NCI-H1436 treated with DMSO at 0.1 percent for 48 hours (cell line): ENCODE results near the gene KRTAP5-3.

Experiments
- DNase-seq: peaks from one replicate; lab custom pipeline; 2025; lab: John Stamatoyannopoulos, UW

Gene KRTAP5-3

DNA sequence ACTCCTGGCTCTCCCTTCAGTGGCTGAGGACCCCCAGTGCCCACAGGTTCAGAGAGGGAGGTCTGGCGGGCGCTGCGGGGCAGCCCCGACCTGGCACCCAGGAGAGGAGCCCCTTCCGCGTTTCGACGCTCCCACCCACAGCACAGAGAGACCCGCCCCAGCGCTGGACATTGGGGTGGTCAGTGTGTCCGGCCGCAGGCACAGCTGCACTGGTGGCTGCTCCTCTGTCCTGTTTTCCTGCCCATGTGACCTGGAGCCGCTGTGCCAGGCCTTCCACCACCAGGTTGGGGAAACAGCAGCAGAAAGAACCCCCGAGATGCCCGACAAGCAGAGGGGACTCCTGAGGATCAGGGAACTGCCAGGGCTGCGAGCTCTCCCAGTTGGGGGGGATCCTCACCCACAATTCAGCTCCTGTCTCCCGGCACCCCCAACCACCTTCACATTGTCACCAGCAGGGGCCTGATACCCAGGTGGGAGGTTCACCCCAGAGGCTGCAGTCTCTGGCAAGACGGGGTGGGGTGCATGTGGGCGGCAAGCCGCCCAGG is 35.0 kb upstream of the KRTAP5-3 start:
- no peak for DNase-seq

DNA sequence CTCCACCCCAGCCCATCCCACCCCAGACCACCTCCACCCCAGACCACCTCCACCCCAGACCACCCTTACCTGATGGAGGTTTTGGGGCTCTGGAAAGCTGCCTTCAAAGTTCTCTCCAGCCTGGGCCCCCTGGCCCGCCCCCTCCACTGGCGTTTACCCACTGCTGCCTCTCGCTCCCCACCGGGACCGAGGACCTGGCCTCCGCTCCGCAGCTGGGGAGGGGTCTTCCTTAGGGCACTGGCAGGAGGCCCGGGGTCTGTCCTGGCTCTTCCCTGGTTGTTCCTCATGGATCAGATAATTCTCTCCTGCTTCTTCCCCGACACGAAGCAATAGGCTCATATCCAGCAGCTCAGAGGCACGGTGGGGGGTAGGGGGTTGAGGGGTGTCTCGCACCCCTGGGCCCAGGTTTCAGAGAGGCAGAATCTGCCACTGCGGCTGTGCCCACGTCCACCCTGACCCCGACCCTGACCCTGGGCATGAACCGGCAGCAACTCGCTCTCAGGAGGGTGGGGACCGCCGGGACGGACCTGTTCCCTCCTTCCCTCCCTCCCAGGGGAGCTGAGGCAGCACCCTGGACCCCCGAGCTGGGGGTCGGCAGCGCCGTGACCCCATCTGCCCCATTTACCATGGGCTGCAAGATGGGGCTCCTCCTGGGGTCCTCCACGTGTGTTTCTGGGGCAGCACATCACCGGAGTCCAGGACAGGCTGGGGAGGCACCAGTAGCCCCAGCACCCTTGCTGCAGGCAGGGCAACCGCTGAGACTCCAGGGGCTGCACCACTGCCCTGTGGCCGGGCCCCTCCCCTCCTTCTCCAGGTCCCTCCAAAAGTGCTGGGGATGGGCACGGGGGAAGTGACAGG is 34.3 kb upstream of the KRTAP5-3 start:
- no peak for DNase-seq

DNA sequence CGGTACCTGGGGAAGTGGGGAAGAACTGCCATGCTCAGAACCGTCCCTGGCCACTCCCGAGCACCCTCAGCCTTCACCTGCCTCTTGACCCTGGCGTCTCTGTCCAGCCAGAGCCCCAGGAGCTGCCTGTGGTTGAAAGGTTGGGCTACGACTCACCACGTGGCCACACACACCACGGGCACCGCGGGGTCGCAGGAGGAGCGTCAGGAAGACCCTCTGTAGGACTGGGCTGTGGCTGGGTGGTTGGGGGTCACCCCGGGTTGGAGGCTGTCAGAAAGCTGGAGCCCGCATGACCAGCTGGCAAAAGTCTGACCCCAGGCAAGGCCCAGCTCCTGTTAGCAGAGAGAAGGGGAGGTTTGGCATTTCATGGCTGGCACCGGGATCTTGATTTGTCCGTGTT is 32.8 kb upstream of the KRTAP5-3 start:
- no peak for DNase-seq

DNA sequence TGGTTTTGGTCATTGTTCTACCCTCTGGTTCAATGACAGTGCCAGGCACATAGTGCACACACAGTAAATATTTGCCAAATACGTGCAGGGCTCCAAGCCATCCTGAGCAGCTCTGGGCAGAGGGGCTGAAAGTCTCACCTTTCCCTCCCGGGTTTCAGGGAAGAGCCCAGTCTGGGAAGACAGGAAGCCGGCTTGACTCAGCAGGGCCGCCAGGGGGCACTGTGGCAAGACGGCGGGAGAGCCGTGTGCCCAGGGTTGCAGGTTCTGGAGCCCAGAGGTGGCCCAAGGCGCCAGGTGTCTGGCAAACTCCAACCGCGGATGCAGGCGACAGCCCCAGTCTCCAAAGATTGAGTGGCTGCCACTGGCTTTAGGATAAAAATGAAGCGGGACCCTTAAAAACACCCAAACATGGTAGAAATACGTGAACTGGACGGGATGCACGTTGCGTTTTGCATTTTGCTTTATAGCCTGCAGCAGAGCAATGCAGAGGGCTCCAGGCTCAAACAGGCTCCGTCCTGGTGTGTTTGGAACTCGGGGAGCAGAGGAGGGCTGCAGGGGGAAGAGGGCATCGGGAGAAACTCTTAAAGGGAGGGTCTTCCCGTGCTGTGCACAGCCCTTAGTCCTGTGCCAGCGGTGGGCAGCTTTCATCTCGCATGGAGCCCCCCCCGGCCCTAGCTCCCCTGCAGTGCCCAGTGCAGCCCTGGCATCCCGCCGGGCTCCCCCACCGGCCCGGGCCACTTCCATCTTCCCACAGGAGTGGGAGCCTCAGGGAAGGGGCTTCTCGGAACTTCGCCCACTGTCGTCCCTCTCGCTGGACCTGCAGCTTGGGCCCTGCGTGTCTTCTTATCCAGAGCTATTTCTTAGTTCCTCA is 32.0 kb upstream of the KRTAP5-3 start:
- DNase-seq, result no peak

DNA sequence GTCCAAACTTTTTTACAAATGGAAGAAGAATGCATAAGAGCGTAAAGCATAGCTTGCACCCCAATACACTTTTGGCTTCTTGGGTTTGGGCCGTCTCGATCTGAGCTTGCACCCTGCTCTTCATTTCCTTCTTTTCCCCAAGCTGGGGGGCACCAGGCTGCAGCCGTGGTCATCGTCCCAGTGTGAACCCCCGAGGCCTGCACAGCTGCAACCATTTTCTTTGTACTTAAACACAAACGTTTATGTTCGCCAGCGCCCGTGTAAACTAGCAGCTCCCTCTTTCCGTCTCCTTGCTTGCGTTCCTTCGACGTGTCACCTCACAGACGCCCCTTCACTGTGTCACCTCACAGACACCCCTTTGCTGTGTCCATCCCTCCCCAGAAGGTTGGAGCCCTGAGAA is 31.4 kb upstream of the KRTAP5-3 start:
- DNase-seq, result no peak

DNA sequence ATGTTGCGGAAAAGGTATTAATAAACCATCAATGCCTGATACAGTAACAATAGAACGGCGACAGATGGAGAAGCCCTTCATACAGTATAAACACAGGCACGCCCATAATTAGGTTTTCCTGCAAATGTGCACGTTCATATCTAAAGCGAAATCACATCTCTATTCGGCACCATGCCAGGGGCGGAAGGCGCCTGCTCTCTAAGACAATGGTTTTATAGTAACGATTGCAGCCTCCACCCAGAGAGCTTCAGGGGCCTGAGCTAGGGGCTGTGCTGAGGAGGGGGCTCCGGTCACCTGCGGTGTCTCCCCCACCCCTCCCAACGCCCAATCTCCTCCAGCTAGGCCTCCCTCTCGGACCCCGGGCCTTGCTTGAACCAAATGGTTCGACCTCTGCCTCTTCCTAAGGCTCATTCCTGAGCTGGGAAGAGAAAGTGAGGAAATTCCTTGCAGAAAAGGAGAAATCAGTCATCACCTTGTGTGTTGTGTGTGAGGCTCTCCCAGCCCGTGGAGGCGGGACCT is 30.9 kb upstream of the KRTAP5-3 start:
- DNase-seq, result peak; percentile 92

DNA sequence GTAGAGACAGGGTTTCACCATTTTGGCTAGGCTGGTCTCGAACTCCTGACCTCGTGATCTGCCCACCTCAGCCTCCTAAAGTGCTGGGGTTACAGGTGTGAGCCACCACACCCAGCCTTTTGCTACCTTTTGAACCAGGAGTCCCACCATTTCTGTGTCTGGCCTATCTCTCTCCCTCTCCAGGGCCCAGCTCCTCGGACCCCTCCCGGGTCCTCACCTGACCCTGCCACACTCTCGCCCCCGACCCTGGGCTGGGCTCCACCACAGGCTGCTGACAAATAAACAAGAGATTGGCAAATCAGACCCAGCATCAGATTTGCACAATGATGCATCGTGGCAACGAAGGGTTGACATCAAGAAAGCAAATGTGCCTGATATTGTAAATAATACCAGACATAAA is 30.1 kb upstream of the KRTAP5-3 start:
- no peak for DNase-seq

DNA sequence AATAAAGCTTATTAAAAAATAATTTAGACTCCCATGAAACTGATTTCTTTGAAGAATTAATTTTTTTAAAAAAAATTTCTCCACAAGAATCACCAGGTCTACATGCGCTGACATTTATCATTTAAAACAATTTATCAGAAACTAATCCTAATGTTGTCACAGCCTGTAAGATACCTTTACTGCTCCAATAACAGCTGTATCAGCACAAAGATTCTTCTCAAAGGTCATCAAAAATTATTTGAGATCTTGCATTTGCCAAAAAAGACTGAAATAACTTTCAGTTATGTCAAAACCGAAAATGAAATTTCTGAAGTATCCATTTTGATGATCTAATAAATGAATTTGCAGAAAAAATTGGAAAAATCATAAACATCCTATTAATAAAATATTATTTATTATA is 29.4 kb upstream of the KRTAP5-3 start:
- no peak for DNase-seq

DNA sequence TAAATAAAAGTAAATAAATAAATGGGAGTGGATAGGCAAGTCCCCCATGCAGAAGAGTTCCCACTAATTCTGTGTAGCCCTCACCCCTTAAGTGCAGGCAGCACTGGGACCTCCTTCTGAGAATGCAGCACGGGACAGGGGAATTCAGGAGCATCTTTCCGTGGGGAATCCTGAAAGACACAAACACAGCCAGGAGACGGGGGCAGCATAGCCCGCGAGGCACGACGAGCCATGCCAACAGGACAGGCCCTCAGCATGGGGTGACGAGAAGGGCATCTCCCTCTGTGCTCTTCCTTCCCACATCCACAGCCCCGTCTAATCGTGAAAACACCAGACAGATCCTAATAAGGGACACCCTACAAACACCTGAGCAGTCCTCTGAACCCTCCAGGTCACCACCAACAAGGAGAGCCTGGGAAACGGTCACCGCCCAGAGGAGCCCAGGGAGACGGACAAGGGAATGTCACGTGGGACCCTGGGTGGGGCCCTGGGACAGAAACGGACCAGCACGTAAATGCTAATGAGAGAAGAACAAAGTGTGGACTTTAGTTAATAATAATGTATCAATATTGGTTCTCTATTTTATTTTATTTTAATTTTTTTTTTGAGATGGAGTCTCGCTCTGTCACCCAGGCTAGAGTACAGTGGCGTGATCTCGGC is 28.2 kb upstream of the KRTAP5-3 start:
- no peak for DNase-seq

DNA sequence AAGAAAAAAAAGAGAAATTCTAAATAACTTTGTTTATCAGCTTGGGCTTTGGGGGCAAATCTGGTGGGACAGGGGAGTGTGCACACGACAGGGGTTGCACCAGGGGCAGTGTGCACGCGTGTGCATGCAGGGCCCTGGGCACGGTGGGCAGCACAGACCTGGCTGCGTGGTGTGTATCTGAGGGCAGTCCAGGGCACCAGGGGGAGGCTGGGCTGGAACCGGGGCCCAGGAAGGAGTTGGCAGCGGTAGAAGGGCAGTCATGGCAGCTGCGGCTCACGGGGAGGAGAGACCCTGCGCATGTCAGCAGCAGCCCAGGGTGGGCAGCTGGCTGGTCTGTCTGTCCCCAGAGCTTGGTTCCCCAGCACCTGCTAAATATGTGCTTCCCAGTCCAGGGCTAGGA is 25.6 kb upstream of the KRTAP5-3 start:
- DNase-seq, result no peak

DNA sequence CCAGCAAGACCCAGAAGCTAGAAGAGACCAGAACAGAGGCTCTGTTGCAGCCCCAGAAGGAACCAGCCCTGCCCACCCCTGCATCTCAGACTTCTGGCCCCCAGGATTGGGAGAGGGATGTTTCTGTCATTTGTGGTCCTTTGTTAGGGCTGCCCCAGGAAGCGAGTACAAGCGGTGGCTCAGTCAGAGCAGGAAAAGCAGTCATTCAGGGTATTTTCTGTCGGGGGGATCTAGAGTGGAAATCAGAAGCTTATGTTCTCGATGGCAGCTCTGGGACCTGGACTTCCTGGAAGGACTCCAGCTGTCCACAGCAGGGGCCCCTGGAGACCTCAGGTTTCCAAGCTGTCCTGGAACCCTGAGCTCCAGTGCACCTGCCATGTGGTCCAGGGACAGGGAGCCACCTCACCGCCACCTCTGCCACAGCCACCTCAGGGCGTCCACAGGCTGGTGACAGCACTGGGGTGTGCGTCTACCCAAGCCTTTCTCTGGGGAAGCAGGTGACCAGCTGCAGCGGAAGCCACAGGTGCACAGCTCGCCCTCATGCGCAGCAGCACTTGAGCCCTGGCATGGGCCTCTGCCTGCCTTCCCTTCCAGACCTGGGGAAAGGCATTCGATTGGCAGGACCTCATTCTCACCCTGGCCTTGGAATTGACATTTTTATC is 23.9 kb upstream of the KRTAP5-3 start:
- no peak for DNase-seq

DNA sequence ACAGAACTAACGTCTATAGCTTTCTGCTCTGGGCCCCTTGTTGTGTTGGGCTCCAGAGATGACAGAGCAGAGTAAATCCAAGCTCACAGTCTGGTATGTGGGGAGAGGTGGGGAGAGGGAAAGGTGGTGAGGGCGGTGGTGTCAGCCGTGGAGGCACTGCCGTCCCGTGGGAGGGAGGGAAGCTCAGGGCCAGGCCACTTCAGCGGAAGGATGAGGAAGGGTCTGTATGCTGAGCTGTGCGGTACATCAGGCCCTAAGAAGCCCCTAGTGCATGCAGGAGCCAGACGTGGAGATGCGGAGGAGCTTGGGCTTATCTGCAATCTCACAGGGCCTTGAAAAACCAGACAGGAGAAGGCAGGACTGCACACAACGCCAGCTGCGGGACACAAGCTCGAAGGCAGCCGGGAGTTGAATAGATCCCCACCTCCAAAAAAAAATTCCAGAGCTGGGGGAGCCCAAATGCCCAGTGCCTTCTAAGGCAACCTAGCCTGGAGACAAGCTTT is 22.9 kb upstream of the KRTAP5-3 start:
- DNase-seq, result no peak

DNA sequence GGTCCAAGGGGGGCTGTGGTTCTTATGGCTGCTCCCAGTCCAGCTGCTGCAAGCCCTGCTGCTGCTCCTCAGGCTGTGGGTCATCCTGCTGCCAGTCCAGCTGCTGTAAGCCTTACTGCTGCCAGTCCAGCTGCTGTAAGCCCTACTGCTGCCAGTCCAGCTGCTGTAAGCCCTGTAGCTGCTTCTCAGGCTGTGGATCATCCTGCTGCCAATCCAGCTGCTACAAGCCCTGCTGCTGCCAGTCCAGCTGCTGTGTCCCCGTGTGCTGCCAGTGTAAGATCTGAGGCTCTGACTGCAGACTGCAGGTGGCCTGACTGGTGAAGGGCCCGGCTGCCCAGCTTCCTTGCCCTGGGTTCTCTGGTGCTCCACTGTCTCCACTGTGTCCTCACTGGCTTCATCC is 22.0 kb upstream of the KRTAP5-3 start:
- no peak for DNase-seq

DNA sequence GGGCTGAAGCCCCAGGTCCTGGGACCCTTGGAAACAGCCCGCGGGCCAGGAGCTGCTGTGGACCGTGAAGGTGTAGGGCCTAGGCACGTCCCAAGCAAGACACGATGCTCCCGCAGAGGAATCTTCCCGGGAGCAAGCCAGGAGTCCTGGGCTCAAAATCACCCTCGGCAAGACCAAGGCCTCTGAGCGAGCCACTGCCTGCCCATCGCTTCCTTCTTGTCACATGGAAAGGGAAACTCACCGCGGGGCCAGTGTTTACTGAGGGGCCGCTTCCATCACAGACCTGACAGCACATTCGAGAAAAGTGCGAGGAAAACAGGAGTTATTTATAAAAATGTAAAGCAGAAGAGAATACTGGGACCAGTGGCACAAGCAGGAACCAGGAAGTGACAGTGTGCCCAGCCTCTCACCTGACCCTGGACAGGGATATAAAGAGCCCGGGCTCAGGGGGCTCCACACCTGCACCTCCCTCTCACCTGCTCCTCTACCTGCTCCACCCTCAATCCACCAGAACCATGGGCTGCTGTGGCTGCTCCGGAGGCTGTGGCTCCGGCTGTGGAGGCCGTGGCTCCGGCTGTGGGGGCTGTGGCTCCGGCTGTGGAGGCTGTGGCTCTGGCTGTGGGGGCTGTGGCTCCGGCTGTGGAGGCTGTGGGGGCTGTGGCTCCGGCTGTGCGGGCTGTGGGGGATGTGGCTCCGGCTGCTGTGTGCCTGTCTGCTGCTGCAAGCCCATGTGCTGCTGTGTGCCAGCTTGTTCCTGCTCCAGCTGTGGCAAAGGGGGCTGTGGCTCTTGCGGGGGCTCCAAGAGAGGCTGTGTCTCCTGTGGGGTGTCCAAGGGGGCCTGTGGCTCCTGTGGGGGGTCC is 21.3 kb upstream of the KRTAP5-3 start, which contains the start of gene KRTAP5-5:
Gene KRTAP5-5, plus strand, starts transcription at position 450 of the 860 bp plus-strand sequence. Its CDS starts 66 bp downstream, at position 516.
- no peak for DNase-seq

DNA sequence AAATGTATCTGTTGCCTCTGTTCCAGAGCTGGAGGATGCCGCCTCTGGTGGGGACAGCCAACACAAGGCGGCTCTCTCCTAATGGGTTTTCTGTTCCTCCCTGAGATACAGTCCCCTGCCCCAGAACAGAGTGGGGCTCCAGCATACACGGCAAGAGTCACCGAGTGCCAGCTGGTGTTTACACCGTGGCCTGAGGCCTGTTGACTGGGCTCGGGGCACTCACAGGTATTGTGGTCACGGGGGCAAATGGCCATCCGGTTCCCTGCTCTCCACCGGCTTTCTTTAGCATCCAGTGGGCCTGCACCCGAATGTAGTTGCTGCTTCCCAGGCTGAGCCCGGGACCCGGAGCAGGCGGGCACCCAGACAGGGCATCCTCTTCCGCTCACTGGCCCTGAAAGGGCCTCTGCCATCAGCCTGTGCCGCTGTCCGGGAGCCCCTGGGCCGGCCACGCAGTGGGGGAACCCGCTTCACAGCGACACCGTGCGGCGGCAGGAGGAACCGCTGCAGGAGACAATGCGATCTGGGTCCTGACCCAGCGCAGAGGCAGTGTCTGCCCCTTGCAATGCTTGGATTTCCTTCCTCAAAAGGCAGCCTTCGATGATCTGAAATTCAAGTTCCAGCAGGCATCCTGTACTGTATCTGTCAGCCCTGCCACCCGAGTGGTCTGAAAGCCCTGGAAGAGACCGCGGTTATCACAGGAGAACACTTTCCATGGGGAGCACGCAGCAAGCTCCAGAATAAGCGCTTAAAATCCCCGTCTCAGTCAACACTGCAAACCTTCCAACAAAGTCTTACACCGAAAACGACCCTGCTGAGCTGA is 20.5 kb upstream of the KRTAP5-3 start:
- DNase-seq, result no peak

DNA sequence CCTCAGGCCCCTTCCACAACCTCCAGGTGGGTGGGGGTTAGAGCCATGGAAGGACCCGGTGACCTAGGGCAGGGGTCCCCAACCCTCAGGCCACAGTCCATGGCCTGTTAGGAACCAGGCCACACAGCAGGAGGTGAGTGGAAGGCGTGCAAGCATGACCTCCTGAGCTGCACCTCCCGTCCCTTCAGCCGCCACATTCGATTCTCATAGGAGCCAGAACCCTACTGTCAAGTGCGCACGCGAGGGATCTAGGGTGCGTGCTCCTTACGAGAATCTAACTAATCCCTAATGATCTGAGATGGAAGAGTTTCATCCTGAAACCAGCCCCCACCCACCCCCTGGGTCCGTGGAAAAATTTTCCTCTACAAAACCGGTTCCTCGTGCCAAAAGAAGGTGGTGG is 17.3 kb upstream of the KRTAP5-3 start:
- DNase-seq, result no peak

DNA sequence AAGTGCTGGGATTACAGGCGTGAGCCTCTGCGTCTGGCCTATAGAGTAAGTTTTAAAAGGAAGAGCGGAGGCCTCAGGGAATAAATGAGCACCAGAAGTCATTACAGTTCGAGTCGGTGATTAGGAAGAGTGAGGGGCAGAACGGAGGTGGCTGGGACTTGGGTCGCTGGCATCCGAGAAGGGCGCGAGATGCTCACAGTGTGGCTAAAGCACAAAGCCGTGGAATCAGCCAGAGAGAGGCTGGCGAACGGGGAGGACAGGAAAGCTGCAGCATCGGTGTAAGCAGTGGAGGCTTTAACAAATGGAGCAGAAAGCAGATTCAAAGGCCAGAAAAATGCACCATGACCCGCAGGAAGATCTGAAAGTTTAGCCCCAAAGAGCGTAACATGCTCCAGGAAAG is 16.4 kb upstream of the KRTAP5-3 start:
- no peak for DNase-seq

DNA sequence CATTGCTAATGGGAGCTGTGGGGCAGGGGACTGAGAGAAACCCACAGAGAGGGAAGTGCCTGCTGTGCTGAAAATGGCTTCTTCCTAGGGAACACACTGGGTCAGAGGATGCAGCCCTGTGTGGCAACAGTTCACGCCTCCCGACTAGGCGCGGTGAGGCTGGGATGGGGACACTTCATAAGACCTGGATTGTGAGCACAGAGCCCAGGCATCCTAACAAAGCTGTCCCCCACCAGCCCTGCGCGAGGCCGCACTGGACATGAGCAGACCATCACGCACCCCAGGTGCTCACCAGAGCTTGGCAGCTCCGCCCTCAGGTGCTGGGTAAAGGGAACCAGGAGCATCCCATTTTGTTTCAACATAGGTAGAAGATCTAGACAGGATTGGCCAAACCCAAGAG is 15.5 kb upstream of the KRTAP5-3 start:
- no peak for DNase-seq

DNA sequence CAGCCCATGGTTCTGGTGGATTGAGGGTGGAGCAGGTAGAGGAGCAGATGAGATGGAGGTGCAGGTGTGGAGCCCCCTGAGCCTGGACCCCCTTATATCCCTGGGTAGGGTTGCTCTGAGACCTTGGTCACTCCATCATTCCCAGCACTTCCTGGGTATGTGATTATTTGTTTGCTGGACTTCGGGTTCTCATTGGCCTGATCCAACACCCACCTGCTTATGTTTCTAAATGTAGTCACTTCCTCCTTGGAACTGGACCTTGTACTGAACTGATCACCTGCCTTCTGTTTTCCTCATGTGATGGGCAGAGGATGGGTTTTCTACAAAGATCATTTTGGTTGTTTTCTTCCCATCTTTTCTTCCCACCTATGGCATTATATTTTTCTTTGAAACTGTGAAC is 13.8 kb upstream of the KRTAP5-3 start, which contains the start of gene KRTAP5-4:
Gene KRTAP5-4, minus strand, starts transcription at position 53 of the 400 bp plus-strand sequence. Its CDS starts 45 bp downstream, at position 8.
- DNase-seq, result no peak
